Skeletal muscle satellite cell (primary cell): ENCODE results near the gene RPS6KA1. TPM values are rescaled to one million over a fixed set of nuclear protein-coding genes. Genes with fewer than 3 reads are reported as not detected.
"Not testable (repeated sequence)": the region's sequence is repeated elsewhere in the genome, so short reads cannot be mapped to it uniquely, and the experiment has no call there.

Experiments used
- H3K27me3 ChIP-seq: 2 replicates; pipeline ENCODE4 v1.7.0; 2013; ENCODE audit warnings: low read length; ENCODE audit not compliant: control insufficient read depth, insufficient read depth
- H3K36me3 ChIP-seq: 2 replicates; pipeline ENCODE4 v1.7.0; 2013; ENCODE audit warnings: mild to moderate bottlenecking, control low read depth, low read length; ENCODE audit not compliant: insufficient read depth
- H3K4me1 ChIP-seq: 2 replicates; pipeline ENCODE4 v1.7.0; 2013; ENCODE audit warnings: low read length; ENCODE audit not compliant: control insufficient read depth, insufficient read depth
- H3K4me2 ChIP-seq: 2 replicates; pipeline ENCODE4 v1.7.0; 2013; ENCODE audit warnings: mild to moderate bottlenecking, low read length
- H3K4me3 ChIP-seq: 2 replicates; pipeline ENCODE4 v1.7.0; 2013; ENCODE audit warnings: low read length
- H3K9ac ChIP-seq: 2 replicates; pipeline ENCODE4 v1.7.0; 2013; ENCODE audit warnings: mild to moderate bottlenecking, low read depth, low read length, moderate library complexity
- H3K9me3 ChIP-seq: replicated peaks from 2 replicates; pipeline ENCODE4 v1.7.0; 2013; ENCODE audit warnings: mild to moderate bottlenecking, control low read depth, low read length
- small RNA-seq: library from RNA; depleted of rRNA; stranded (forward); fragments of <200 nt; gene quantifications from one replicate; pipeline ENCODE3, GENCODE V24; 2012

Gene RPS6KA1

GRCh38 chr1:26607186-26607585, 77.6 kb downstream of the RPS6KA1 start:
- Histone ChIP-seq H3K36me3 (no peaks in the 10 kb centered on the region), H3K9me3 (no peaks in the 10 kb centered on the region), H3K4me2 (no peak overlapping the region), H3K4me1 (no peaks in the 10 kb centered on the region), H3K9ac (no peak overlapping the region), H3K4me3 (no peak overlapping the region), H3K27me3 (peaks cover 44% of the 10 kb centered on the region)

- Histone ChIP-seq H3K4me2 (no peak overlapping the region), H3K9me3 (no peaks in the 10 kb centered on the region), H3K36me3 (no peaks in the 10 kb centered on the region), H3K9ac (no peak overlapping the region), H3K4me1 (no peaks in the 10 kb centered on the region), H3K4me3 (no peak overlapping the region), H3K27me3 (peaks cover 31% of the 10 kb centered on the region)
Observed at GRCh38 chr1:26608895-26609294, 79.3 kb downstream of the RPS6KA1 start.

- Histone ChIP-seq H3K27me3 (peaks cover 15% of the 10 kb centered on the region), H3K9ac (no peak overlapping the region), H3K4me2 (no peak overlapping the region), H3K4me1 (no peaks in the 10 kb centered on the region), H3K4me3 (no peak overlapping the region), H3K36me3 (no peaks in the 10 kb centered on the region), H3K9me3 (no peaks in the 10 kb centered on the region)
Observed at GRCh38 chr1:26610781-26611180, 81.2 kb downstream of the RPS6KA1 start.

GRCh38 chr1:26612627-26613026, 83.1 kb downstream of the RPS6KA1 start:
- H3K9ac ChIP-seq, H3K4me3 ChIP-seq, H3K4me2 ChIP-seq, H3K4me1 ChIP-seq, H3K9me3 ChIP-seq, H3K36me3 ChIP-seq: not testable (repeated sequence)
- H3K27me3 ChIP-seq, result peaks cover 15% of the 10 kb centered on the region

GRCh38 chr1:26614655-26615411, 85.3 kb downstream of the RPS6KA1 start:
- no peak overlapping the region for H3K9ac ChIP-seq
- peaks cover 8% of the 10 kb centered on the region for H3K4me1 ChIP-seq
- peaks cover 15% of the 10 kb centered on the region for H3K27me3 ChIP-seq
- H3K36me3 ChIP-seq, result no peaks in the 10 kb centered on the region
- H3K4me3 ChIP-seq, result no peak overlapping the region
- no peaks in the 10 kb centered on the region for H3K9me3 ChIP-seq
- H3K4me2 ChIP-seq, result no peak overlapping the region

- Histone ChIP-seq H3K4me1 (peaks cover 13% of the 10 kb centered on the region), H3K4me2 (no peak overlapping the region), H3K4me3 (no peak overlapping the region), H3K36me3 (no peaks in the 10 kb centered on the region), H3K27me3 (no peaks in the 10 kb centered on the region), H3K9ac (no peak overlapping the region), H3K9me3 (no peaks in the 10 kb centered on the region)
Observed at GRCh38 chr1:26616881-26617280, 87.3 kb downstream of the RPS6KA1 start.

GRCh38 chr1:26618561-26618960, 89.0 kb downstream of the RPS6KA1 start:
- Histone ChIP-seq H3K27me3 (no peaks in the 10 kb centered on the region), H3K36me3 (no peaks in the 10 kb centered on the region), H3K4me1 (peaks cover 13% of the 10 kb centered on the region), H3K4me3 (no peak overlapping the region), H3K4me2 (no peak overlapping the region), H3K9me3 (no peaks in the 10 kb centered on the region), H3K9ac (no peak overlapping the region)

Small RNA genes lying within 50 kb of the gene (small RNA-seq; reads per million reads assigned to genes)
- gene MIR1976 (not detected), gene RF00019 (not detected), gene RNU7-29P (not detected)
